ENCODE measurements around the gene CD79A.

CD79A gene

DNA sequence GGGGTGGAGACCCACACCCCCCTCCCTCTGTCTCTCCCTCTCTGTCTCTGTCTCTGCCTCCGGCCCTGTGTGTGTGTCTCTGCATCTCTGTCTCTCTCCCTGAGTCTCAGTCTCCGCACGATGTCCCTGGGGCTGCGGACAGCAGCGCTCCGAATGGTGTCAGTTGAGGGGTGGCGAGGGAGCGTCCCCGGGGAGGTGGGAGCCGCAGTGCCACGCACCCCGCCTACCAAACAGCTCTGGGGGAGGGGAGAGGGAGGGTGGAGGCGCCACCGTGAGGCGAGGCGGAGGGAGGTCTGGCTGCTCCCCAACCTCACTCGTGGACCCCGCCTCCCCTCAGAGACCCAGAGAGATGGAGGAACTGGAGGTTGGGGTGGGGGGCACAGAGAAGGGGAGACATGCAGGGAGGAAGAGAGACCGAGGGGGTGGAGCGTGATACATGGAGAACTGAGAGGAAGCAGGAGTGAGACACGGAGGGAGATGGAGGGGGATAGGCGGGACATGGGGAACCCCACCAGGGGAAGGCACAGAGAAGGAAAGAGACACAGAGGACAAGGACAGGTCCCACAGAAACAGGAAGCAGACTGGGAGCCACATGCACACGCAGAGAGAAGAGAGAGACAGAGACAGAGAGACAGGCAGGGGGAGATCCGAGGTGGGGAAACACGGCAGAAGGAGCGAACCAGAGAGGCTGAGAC, 44.0 kb downstream of the CD79A start:
- no peak overlapping the region for H3K4me3 ChIP-seq (ENCODE audit: low read depth, low read length)
- TF ChIP-seq, protein P1, sequence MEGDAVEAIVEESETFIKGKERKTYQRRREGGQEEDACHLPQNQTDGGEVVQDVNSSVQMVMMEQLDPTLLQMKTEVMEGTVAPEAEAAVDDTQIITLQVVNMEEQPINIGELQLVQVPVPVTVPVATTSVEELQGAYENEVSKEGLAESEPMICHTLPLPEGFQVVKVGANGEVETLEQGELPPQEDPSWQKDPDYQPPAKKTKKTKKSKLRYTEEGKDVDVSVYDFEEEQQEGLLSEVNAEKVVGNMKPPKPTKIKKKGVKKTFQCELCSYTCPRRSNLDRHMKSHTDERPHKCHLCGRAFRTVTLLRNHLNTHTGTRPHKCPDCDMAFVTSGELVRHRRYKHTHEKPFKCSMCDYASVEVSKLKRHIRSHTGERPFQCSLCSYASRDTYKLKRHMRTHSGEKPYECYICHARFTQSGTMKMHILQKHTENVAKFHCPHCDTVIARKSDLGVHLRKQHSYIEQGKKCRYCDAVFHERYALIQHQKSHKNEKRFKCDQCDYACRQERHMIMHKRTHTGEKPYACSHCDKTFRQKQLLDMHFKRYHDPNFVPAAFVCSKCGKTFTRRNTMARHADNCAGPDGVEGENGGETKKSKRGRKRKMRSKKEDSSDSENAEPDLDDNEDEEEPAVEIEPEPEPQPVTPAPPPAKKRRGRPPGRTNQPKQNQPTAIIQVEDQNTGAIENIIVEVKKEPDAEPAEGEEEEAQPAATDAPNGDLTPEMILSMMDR (conservative IDR thresholded peaks at IDR 0.05; ENCODE audit: low read depth, low read length) = no peak
- no peak for DNase-seq (ENCODE audit: low read depth)

DNA sequence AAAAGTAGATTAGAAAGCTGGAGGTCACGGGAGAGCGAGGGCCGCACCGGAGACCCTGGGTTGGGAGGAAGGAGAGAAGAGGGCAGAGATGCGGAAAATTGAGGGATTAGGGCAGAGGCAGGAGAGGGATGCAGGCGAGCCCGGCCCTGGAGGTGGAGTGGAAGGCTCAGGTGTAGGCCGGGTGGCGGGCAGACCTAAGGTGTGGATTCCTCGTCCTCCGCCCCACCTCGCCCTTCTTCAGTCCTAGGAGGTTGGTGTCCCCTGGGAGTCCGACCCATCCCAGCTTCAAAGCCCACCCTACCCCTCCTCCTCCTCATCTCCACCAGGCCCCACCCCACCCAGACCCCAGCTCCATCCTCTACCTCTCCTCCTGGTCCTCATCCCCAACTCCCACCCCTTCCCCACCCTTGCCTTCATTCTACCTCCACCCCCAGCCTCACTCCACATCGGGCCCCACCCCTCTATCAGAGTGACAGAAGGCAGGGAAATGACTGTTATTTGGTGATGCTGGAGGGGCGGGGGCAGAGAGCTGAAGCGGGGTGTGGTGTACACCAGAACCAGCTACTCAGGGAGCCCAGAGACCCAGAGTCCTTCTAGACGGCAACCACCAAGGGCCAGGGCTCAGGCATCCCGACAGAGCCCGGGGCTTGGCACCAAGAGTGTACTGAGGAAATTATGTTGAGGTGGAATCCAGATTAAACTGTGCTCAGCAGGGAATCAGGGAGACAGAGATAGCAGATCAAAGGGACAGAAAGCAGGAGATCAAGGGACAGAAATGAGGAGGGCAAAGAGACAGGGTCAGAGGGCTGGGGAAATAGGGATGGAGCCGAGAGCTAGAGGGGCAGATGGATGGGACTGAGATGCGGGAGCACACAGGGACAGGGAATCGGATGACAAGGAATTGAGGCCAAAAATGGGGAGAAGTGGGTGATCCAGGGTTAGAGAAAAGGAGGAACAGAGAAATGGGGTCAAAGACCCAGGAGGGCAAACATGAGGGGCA, 44.8 kb downstream of the CD79A start:
- TF ChIP-seq, protein P1 (conservative IDR thresholded peaks at IDR 0.05; ENCODE audit: low read depth, low read length) = no peak
- DNase-seq (ENCODE audit: low read depth) = no peak
- H3K4me3 ChIP-seq (ENCODE audit: low read depth, low read length) = no peak overlapping the region

GRCh38 chr19:41922585-41922984, 45.5 kb downstream of the CD79A start:
- no peak for DNase-seq (ENCODE audit: low read depth)
- no peak overlapping the region for H3K4me3 ChIP-seq (ENCODE audit: low read depth, low read length)
- TF ChIP-seq, protein P1 (conservative IDR thresholded peaks at IDR 0.05; ENCODE audit: low read depth, low read length) = no peak

DNA sequence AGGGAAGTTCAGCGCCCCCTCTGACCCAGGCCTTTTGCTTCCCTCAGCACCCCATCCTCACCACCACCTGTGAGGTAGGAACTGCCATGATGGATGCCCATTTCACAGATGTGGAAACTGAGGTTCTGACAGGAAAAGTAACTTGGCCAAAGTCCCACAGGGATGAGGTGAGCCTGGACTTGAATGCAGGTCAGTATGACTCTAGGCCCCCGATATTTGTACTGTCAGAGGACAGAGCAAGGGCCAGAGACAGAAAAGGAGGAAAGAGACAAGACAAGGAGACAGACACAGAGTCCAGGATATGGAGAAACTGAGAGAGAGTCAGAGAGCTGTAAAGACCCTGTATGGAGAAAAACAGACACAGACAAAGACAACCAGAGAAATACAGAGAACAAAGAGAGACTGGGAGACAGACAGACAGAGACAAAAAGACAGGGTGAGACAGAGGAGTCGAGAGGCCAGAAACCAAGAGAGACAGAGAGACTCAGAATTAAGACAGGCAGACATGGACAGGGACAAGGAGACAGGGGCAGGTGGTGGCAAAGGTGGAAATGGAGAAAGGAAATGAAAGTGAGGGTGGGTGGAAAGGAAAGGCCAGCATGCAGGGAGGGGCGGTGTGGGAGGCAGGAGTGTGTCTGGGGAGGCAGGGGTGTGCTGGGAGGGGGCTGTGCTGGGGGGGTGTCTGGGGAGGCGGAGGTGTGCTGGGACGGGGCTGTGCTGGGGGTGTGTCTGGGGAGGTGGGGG, 46.1 kb downstream of the CD79A start:
- TF ChIP-seq, protein P1 (conservative IDR thresholded peaks at IDR 0.05; ENCODE audit: low read depth, low read length) = no peak
- no peak for DNase-seq (ENCODE audit: low read depth)
- no peak overlapping the region for H3K4me3 ChIP-seq (ENCODE audit: low read depth, low read length)

DNA sequence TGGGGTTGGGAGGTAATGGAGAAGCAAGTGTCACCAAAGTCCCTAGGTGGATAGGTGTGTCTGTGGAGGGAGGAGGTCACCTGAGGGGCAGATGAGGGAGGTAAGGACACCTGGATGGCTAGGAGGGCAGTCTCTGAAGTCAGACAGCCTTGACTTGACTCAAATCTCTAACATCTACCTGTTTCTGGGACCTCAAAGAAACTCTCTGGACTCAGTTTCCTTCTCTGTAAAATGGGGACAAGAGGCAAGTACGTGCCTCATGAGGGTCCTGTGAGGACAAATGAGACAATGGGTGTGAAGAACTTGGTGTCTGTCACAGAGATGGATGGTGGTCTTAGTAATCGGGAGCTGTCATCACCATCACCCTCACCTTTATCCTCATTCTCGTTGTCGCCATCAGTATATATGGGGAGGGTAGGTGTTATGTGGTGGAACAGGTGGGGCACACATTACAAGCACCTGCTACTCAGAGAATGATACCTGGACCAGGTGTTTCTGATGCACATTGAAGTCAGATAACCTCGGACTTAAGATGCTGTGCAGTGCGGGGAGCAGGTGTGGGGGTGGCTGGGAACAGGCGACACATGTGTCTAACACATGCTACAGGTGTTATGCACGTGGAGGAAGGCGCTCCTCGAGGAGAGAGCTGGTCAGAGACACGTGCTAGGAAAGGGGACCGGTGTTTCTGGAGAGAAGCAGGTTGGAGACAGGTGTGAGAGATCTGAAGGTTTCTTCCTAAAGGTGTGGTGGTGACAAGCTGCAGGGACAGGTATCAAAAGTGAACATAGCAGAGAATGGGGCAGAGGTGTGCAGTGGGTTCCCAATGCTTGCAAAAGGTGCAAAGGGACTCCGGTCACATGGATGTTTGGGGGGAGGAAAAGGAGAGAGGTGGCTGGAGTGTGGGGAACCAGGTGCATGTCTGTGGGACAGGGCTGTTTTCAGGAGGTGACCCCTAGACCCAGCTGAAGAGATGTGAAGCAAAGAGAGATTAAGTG, 47.4 kb downstream of the CD79A start:
- no peak for DNase-seq (ENCODE audit: low read depth)
- H3K4me3 ChIP-seq (ENCODE audit: low read depth, low read length) = no peak overlapping the region
- TF ChIP-seq, protein P1 (conservative IDR thresholded peaks at IDR 0.05; ENCODE audit: low read depth, low read length) = no peak
